OCI-LY1 (cell line): ENCODE data around the gene ZC3H18.

Source experiments
- H2AFZ ChIP-seq: fragments of 200-600 bp; sonication (generic), shearing (Covaris generic); 2 replicates; pipeline ENCODE4 v1.6.0; 2014; ENCODE audit warnings: antibody characterized with exemption, mild to moderate bottlenecking, low read length
- H3F3A ChIP-seq: fragments of 200-600 bp; sonication (generic), shearing (Covaris generic); 2 replicates; pipeline ENCODE4 v1.6.0; 2014; ENCODE audit warnings: mild to moderate bottlenecking, antibody characterized with exemption, low read length, moderate library complexity; ENCODE audit not compliant: insufficient read depth
- H3K27ac ChIP-seq: fragments of 200-600 bp; sonication (generic); 2 replicates; pipeline ENCODE4 v1.5.1; 2014; ENCODE audit warnings: low read length, mixed run types, mild to moderate bottlenecking, low read depth; ENCODE audit not compliant: poor library complexity, severe bottlenecking
- H3K27me3 ChIP-seq: fragments of 200-600 bp; sonication (generic); 2 replicates; pipeline ENCODE4 v1.6.0; 2014; ENCODE audit warnings: antibody characterized with exemption, mild to moderate bottlenecking, low read length, moderate library complexity; ENCODE audit not compliant: insufficient read depth
- H3K36me3 ChIP-seq: fragments of 200-600 bp; sonication (generic); 2 replicates; pipeline ENCODE4 v1.6.1; 2014; ENCODE audit warnings: mild to moderate bottlenecking, antibody characterized with exemption, low read length, moderate library complexity, mixed read lengths; ENCODE audit not compliant: insufficient read depth
- H3K4me1 ChIP-seq: fragments of 200-600 bp; sonication (generic); 2 replicates; pipeline ENCODE4 v1.5.1; 2014; ENCODE audit warnings: mild to moderate bottlenecking, low read length, moderate library complexity; ENCODE audit not compliant: insufficient read depth, severe bottlenecking
- H3K4me2 ChIP-seq: fragments of 200-600 bp; sonication (generic), shearing (Covaris generic); 2 replicates; pipeline ENCODE4 v1.6.1; 2014; ENCODE audit warnings: low read length
- H3K4me3 ChIP-seq: fragments of 200-600 bp; sonication (generic); 2 replicates; pipeline ENCODE4 v1.5.1; 2014; ENCODE audit warnings: low read length, low read depth, mild to moderate bottlenecking, mixed read lengths; ENCODE audit not compliant: poor library complexity, severe bottlenecking
- H3K79me2 ChIP-seq: fragments of 200-600 bp; shearing (Covaris generic); 2 replicates; pipeline ENCODE4 v1.6.1; 2016; ENCODE audit warnings: mixed run types, low read length, mixed read lengths; ENCODE audit not compliant: insufficient read depth
- H3K9ac ChIP-seq: fragments of 200-600 bp; sonication (generic), shearing (Covaris generic); 2 replicates; pipeline ENCODE4 v1.6.1; 2014; ENCODE audit warnings: mild to moderate bottlenecking, low read length, mixed read lengths
- H3K9me2 ChIP-seq: fragments of 200-600 bp; sonication (generic), shearing (Covaris generic); 2 replicates; pipeline ENCODE4 v1.6.1; 2014; ENCODE audit warnings: low read depth, mild to moderate bottlenecking, low read length, mixed read lengths
- H3K9me3 ChIP-seq: fragments of 200-600 bp; shearing (Covaris generic); 2 replicates; pipeline ENCODE4 v1.6.1; 2014; ENCODE audit warnings: low read length, mixed read lengths
- H4K20me1 ChIP-seq: fragments of 200-600 bp; sonication (generic), shearing (Covaris generic); 2 replicates; pipeline ENCODE4 v1.6.0; 2016; ENCODE audit warnings: mild to moderate bottlenecking, low read length; ENCODE audit not compliant: insufficient read depth
- EZH2 ChIP-seq: fragments of 200-600 bp; sonication (generic), shearing (Covaris generic); IDR thresholded peaks from 2 replicates; pipeline ENCODE4 v1.8.0; 2017; ENCODE audit warnings: borderline replicate concordance, mixed run types, mild to moderate bottlenecking, antibody characterized with exemption, low read length, moderate library complexity, mixed read lengths
- TF ChIP-seq, protein P1 (sequence below): fragments of 200-600 bp; sonication (generic), shearing (Covaris generic); IDR thresholded peaks from 2 replicates; pipeline ENCODE4 v1.5.1; 2017; ENCODE audit warnings: mild to moderate bottlenecking, antibody characterized with exemption, low read length, moderate library complexity, mixed read lengths

ZC3H18 gene

DNA sequence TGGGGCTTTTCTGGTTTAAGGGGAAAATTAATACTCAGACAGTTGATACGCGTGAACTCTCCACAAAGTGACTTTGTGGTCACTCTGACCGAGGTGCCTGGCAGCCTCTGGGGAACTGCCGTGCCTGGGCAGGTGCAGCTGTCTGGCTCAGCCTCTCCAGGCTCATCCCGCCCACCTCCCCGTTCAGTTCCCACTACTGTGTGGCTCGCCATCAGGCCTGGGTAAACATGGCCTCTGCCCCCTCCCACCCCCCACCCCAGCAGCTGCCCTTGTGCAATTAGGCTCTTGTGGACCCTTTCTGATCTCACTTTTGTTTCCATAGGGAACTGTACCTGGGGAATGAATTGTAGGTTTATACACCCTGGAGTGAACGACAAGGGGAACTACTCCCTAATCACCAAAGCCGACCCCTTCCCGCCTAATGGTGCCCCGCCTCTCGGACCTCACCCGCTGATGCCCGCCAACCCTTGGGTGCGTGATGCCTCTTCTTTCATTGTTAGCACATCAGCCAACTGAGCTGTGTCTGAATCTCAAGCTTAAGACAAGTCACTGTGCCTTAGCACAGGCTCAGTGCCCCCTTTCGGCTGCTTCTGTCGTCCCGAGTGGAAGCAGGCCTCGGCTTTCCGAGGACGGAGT, 27.8 kb downstream of the ZC3H18 start:
- H3K79me2 ChIP-seq, result 0 out of 2 replicates have a peak, but pooled peaks cover 6% of the 10 kb centered on the region
- peaks cover 79% of the 10 kb centered on the region for H3K36me3 ChIP-seq
- H3K27me3 ChIP-seq, result no peaks in the 10 kb centered on the region
- no peaks in the 10 kb centered on the region for H3K4me1 ChIP-seq
- H3K9me3 ChIP-seq, result no peaks in the 10 kb centered on the region
- no peaks in the 10 kb centered on the region for H3F3A ChIP-seq
- H3K4me3 ChIP-seq, result no peak overlapping the region
- H3K9ac ChIP-seq, result no peak overlapping the region
- no peak overlapping the region for H2AFZ ChIP-seq
- TF ChIP-seq, protein P1, sequence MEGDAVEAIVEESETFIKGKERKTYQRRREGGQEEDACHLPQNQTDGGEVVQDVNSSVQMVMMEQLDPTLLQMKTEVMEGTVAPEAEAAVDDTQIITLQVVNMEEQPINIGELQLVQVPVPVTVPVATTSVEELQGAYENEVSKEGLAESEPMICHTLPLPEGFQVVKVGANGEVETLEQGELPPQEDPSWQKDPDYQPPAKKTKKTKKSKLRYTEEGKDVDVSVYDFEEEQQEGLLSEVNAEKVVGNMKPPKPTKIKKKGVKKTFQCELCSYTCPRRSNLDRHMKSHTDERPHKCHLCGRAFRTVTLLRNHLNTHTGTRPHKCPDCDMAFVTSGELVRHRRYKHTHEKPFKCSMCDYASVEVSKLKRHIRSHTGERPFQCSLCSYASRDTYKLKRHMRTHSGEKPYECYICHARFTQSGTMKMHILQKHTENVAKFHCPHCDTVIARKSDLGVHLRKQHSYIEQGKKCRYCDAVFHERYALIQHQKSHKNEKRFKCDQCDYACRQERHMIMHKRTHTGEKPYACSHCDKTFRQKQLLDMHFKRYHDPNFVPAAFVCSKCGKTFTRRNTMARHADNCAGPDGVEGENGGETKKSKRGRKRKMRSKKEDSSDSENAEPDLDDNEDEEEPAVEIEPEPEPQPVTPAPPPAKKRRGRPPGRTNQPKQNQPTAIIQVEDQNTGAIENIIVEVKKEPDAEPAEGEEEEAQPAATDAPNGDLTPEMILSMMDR, result no peak
- TF ChIP-seq EZH2, result no peak
- no peak overlapping the region for H3K27ac ChIP-seq
- H3K9me2 ChIP-seq, result no peaks in the 10 kb centered on the region
- no peaks in the 10 kb centered on the region for H4K20me1 ChIP-seq
- H3K4me2 ChIP-seq, result no peak overlapping the region

DNA sequence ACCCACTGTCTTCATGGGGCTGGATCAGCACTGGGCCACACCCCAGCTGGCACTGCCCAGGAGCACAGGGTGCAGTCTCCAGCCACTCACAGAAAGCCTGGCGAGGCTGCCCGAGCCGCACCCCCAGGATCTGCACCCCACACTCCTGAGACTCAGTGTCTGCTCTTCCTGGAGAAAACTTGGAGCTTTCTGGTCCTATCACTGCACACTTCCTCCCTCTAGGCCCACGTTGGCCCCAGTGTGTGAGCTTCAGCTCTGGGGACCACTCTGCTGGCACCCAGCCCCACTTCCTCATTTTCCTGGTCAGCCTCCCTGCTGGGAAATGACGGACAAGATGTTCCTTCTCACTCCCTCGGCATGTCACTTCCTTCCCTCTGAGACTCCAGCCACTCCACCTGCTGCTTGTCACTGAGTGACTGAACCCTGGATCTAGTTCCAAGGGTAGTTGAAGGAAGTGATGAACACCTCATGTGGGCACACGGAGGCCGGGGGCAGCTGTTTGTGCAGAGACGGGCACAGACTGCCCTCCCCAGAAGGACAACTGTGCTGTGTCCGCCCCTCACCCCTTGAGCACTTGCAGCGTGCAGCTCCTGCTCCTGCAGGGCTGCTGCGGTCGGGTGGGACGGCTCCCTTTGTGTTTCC, 29.0 kb downstream of the ZC3H18 start:
- Histone ChIP-seq H3K4me3 (no peak overlapping the region), H3K4me2 (no peak overlapping the region), H3K4me1 (no peaks in the 10 kb centered on the region), H4K20me1 (no peaks in the 10 kb centered on the region), H2AFZ (no peak overlapping the region), H3K27ac (no peak overlapping the region), H3K9me3 (no peaks in the 10 kb centered on the region), H3K9me2 (no peaks in the 10 kb centered on the region), H3K27me3 (no peaks in the 10 kb centered on the region), H3F3A (no peaks in the 10 kb centered on the region), H3K36me3 (peaks cover 70% of the 10 kb centered on the region), H3K79me2 (0 out of 2 replicates have a peak, but pooled peaks cover 3% of the 10 kb centered on the region), H3K9ac (no peak overlapping the region)
- TF ChIP-seq, protein P1, result no peak
- TF ChIP-seq EZH2, result no peak

DNA sequence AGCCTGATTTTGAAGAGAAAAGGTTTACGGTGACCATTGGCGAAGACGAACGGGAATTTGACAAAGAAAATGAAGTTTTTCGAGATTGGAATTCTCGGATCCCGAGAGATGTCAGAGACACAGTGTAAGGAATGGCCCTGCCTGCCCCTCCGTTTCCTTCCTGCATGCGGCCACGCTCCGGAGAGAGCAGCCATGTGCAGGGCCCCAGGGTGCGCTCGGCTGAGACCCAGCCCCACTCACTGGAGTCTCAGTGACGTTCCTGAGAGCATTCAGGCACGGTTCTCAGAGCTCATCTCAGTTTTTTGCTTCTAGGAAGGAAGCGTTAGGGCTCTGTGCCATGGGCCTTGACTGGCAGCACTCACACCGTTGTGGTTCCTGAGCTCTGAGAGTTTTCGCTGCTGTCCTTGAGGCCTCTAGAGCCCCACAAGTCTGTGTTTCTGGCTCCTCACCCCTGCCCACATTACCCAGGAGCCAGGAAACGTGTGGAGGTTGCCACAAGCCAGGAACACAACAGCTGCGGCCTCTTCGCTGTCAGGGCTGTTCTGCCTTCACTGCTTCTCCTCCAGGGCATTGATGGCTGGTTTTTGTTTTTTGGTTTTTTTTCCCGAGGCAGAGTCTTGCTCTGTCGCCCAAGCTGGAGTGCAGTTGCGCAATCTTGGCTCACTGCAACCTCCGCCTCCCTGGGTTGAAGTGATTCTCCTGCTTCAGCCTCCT, 29.8 kb downstream of the ZC3H18 start:
- no peaks in the 10 kb centered on the region for H3K79me2 ChIP-seq

More for the DNA sequence above, 29.8 kb downstream of the ZC3H18 start:
- H3K9me2 ChIP-seq, result no peaks in the 10 kb centered on the region
- no peaks in the 10 kb centered on the region for H4K20me1 ChIP-seq
- H3K4me2 ChIP-seq, result no peak overlapping the region
- no peaks in the 10 kb centered on the region for H3K9me3 ChIP-seq
- no peak overlapping the region for H3K4me3 ChIP-seq
- no peak overlapping the region for H2AFZ ChIP-seq
- H3K27me3 ChIP-seq, result no peaks in the 10 kb centered on the region
- H3K9ac ChIP-seq, result no peak overlapping the region
- no peaks in the 10 kb centered on the region for H3K4me1 ChIP-seq
- no peaks in the 10 kb centered on the region for H3F3A ChIP-seq
- H3K27ac ChIP-seq, result no peak overlapping the region
- peaks cover 73% of the 10 kb centered on the region for H3K36me3 ChIP-seq
- TF ChIP-seq, protein P1, result no peak
- no peak for TF ChIP-seq EZH2
